Left hindlimb (tissue), 1 donor: ENCODE data around the gene ADD2.
A peak's percentile ranks its signal among the peaks of the same experiment; 100 is the strongest.
"Not testable (repeated sequence)": the region's sequence is repeated elsewhere in the genome, so short reads cannot be mapped to it uniquely, and the experiment has no call there.

Experiments used
- DNase-seq: peaks from one replicate; pipeline ENCODE4 v3.0.0-alpha.2; 2018

The ADD2 gene

DNA sequence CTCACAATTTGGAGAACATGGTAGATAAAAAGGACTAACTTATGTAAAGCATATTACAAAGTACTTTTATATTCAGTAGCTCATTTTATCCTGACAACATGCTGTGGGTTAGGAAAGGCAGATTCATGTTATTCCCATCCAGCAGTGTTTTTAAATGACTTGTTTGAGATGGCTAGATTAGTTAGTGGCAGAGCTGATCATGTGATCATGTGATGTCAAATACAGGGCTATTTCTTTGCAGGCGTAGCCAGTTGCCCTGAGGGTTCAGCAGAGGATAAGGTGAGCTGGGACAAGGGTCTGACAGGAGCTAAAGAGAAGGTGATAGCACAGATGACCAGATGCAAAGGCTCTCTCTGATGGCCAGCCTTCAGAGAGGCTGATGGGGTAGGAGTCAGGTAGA lies 97.8 kb downstream of the ADD2 start:
- no peak for DNase-seq

DNA sequence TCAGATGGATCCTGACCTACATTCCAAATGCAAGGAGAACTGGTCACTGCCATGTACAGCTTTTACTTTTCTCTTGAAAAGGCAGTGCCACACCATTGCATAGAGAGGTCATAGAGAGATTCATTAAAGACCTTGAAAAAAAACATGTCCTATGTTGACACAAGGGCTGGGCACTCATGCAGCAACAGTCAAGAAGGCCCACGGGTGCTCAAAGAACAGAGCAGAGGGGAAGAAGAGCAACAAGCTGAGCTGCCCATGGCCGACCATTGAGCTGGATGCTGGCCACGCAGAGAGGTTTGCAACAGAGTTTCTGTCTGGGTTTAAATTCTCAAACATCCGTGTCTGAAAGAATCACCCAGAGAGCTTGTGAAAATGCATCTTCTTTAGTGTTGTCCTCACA lies 99.1 kb downstream of the ADD2 start:
- no peak for DNase-seq

DNA sequence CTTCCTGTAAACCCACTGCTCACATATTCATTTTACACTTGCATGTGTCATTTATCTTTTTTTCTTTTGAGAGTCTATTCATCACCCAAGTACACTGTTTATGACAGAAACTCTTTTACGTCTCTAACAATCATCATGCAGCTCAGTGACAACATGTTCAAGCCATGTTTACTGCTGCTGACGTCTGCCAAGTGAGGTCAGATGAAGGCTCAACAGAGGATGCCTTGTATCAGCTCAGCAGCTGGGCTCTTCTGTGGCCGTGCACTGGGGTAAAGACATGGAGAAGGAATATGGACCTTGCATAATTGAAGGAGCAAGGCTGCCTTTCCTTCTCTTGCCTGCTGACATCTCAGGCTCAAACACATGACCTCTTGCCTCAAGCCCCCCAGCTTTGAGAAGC lies 99.6 kb downstream of the ADD2 start:
- no peak for DNase-seq

DNA sequence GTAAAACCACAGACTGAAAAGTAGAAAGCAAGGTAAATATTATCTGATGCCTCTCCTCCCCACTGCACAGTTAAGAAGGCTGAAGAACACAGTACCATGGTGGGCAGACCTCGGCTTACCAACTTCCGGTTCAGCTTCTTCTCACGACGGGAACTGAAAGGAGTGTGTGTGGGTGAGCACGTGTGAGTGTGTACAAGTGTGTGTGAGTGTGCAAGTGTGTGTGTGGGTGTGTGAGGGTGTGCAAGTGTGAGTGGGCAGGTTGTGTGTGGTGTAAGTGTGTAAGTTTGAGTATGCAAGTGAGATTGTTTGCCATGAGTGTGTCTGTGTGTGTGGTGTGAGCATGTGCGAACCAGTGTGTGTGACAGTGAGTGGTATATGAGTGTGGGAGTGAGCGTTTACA lies 103.5 kb downstream of the ADD2 start:
- no peak for DNase-seq

DNA sequence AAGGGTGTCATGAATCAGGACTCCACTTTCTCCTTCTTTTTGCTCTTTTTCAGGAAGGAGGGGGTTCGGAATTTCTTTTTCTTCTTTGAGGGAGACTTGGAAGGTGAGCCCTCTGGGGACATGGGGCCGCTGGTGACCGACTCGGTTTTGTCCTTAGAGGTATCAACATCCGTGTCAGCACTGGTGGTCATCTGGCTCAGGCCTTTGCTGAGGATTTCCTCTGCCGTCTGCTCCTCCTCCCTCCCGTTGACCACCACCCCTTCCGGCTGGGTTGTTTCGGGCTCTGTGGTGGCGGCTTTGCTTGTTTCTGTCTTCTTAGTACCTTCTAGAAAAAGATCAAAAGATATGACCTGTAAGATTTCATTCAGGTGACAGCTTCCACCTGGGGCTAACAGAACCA lies 104.6 kb downstream of the ADD2 start:
- DNase-seq = no peak

DNA sequence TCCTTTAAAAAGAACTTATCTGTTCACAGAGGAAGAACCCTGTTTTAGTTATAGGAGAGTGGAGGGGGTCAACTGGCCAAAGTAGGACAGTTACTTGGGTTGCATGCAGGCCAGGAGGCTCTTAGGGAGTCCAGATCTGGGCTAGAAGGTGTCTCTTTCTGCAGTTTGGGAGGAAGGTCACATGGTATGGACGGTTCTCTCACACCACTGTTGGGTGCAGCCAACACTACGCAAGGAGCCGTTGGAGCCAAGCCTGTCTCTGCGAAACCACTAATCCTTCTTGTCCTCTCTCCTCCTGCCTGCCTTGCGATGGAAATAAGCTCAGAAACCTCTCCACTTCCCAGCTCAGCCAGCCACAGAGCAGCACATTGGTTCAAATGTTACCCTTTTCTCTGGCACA lies 108.4 kb downstream of the ADD2 start:
- no peak for DNase-seq

DNA sequence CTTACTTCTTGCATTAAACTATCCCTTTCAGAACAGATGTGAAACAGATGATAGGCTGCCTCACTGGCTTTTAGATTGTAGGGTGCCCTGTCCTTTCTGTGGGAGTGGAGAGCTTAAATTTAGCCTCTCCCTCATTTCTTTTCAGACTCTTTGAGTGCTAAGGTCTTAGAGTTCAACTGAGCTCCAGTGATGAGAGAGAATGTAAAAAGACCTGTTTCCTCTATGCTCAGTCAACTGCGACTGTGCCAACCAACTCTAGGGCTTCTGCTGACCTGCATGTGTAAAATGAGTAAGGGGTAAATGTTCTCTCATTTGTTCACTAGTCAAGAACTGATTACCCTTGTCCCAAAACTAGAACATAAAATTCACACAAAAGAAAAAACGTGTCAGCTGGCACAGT lies 109.5 kb downstream of the ADD2 start:
- no peak for DNase-seq

DNA sequence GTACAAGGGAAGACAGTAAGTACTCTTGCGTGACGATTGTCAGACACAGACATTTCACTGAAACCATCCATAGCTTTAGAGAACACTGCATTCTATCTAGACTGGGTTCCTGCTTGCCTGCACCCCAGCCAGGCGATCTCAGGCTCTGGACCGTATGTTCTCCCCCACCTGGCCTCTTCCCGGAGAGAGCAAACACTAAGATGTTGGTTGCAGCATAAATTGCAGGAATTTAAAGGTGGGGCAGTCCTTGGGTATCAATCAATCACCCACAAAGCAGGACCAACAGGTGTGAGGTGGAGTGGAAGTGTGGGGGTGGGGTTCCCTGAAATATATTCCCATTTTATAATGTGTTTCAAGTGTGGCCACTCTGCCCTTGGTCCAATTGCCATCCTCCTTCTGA lies 110.8 kb downstream of the ADD2 start:
- no peak for DNase-seq

DNA sequence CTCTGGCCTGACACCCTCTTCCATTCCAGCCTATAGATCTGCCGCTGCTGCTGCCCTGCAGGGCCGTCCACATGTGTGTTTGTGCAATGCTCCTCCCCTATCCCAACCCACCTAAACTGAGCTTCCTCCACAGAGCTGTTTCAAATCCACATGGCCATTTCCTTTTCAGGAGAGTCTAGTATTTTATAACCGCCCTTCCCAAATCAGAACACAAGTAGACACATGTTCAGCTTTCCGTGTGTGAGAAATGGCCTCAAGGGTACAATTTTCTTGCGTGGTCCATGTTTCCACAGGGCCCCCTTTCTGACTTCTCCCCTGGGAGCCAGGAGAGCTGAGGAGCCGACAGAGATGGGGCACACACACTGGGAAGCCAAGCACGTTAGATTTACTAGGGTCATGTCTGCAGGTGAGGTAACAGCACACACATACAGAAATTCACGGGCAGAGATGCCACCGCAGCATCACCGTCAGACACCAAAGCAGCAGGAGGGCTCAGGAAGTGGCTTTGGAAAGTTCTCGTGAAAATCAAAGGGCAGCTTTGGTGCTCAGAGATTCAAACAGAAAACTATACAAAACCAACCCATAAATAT lies 111.5 kb downstream of the ADD2 start:
- DNase-seq = no peak

DNA sequence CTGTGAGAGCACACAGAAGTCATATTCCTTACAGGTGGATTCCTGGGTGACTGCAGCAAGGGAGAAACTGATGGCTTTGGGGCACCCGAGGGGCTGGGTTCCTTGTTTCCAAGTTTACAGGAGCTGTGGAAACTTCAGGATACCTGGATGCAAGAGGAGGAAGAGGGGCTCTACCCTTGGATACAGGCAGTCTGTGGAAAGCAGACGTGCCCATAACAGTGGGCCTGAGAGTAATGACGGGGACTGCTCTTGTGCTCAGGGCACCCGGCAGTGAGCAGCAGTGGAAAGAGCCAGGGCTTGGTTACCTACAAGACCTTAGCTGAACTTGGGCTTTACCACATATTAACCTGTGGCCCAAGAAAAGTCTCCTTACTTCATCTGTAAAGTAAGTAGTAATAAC lies 112.2 kb downstream of the ADD2 start:
- DNase-seq = no peak

DNA sequence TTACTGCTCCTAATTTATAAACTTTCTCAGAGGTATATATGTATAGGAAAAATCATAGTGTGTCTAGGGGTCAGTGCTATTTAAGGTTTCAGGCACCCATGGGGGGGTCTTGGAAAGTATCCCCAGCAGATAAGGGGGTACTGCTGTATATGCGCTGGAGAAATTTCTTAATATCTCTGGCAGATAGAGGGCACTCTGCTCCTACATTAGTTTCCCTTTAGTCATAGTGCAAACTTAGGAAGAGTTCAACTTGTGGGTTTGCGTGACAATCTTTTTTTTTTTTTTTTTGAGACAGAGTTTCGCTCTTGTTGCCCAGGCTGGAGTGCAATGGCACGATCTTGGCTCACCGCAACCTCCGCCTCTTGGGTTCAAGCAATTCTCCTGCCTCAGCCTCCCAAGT lies 112.8 kb downstream of the ADD2 start:
- DNase-seq = not testable (repeated sequence)

DNA sequence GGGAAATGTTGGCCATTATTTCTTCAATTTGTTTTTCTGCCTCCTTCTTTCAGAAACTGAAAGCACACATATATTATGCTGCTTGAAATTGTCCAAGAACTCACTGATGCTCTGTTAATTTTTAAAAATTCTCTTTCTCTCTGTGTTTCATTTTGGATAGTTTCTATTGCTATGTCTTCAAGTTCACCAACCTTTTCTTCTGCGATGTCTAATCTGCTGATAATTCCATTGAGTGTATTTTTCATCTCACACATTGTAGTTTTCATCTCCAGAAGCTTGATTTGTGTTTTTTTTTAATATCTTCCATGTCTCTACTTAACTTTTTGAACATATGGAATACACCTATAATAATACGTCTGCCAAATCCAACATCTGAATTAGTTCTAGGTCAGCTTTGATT lies 116.3 kb downstream of the ADD2 start:
- DNase-seq = no peak

DNA sequence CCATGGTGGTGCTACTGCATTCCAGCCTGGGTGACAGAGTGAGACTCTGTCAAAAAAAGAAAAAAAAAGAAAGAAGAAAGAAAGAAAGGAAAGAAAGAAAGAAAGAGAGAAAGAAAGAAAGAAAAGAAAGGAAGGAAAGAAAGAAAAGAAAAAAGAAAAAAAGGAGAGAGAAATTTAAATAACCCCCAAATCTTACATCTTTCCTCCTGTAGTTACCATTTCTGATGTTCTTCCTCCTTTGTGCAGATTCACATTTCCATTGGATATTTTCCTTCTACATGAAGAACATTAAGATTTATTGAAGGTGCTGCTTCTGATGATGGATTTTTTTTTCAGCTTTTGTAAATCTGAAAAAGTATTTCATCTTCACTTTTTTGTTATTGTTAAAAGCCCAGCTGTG lies 117.0 kb downstream of the ADD2 start:
- no peak for DNase-seq

DNA sequence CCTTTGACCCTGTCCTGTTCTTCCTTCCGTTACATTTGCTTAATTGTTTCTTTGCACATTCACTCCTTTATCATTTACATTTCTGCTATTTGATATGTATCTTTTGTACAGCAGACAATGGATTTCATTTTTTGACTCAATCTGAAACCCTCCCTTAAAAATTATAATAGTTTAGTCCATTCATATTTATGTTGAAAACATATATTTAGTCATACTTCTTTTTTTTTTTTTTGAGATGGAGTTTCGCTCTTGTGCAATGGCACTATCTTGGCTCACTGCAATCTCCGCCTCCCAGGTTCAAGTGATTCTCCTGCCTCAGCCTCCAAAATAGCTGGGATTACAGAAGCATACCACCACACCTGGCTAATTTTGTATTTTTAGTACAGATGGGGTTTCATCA lies 119.0 kb downstream of the ADD2 start:
- no peak for DNase-seq

DNA sequence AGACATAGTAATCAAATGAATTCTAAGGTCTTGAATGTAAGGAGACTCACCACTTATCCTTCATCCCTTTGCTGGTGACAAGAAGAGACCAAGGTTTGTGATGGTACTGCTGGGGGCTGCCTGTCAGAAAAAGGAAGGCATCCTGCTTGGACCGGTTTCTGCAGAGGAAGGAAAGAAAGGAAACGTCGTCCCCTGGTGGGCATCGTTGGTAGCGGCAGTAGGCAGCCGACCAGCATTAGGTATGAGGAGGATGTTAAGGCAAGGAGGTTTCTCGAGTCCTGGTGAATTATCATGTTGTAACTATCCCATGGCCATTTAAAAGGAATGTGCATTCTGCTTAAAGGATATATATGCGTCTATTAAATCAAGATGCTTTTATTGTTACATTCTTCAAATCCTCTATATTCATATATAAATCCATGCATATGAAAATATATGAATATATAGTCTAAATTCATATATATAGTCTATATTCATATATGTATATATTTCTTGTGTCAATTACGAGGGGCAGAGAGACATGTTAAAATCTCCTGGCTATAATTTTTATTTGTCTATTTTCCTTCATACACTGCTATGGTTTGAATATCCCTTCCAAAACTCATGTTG lies 120.0 kb downstream of the ADD2 start:
- DNase-seq = peak; percentile 73

DNA sequence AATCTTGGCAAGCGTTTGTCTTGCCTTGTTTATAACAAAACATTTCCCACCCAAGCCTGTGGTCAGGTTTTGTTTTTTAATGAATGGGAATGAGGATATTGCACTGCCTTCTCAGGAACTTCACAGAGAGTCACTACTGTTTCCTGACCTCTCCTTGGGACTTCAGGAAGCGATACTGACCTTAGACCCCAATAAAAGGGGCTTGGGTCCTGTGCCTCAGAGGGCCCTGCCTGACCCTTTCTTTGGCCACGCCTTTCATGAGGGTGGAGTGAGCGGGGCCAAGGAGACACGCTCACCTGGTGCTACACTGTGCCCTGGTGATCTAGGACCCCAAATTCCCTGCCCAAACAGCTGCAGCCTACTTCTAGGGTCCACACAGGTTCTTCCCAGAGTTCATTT lies 121.6 kb downstream of the ADD2 start:
- no peak for DNase-seq

DNA sequence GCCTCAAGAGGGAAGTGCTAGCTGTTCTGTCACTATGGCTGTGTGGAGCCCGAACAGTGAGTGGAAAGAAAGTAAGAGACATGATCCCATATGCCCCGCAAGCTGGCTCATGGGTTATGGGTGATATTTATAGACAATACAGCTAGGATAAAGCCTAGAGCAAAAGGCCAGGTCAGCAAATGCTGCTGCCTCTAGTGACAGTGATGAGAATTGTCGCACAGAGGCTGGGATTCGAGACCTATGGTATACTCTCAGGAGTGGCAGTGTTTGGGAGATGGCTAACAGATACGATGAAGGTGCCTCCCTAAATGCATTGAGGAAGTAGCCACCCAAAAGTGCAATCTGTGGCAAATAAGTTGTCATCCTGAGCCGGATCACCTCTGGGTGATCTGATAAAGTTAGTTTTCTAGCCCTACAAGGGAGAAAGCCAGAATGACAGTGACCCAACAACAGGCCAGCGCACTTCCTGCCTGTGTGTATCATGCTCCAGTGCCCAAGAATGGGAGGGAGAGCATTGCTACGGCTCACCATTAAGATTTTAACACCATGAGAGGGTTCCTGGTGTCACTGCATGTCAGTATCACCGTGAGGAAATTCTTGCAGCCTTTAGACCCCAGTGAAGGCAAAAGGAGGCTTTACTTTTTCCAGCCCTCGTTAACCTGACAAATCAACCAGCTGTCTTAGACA lies 122.1 kb downstream of the ADD2 start:
- DNase-seq = no peak

DNA sequence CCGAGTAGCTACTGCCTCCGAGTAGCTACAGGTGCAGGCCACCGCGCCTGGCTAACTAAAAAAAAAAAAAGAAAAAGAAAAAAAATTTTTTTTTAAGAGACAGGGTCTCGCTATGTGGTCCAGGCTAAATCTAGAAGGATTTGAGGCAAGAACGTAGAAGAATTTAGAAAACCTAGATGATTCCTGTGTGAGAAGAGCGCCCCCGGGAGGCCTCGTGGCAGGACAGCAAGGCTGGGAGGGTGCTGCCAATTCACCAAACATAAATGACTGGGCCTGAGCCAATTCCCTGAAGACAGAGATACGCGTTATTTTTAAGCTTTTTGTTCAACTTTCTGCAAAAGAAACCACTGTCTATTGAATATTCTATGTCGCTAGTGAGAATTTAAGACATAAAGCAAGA lies 124.3 kb downstream of the ADD2 start:
- DNase-seq = no peak

DNA sequence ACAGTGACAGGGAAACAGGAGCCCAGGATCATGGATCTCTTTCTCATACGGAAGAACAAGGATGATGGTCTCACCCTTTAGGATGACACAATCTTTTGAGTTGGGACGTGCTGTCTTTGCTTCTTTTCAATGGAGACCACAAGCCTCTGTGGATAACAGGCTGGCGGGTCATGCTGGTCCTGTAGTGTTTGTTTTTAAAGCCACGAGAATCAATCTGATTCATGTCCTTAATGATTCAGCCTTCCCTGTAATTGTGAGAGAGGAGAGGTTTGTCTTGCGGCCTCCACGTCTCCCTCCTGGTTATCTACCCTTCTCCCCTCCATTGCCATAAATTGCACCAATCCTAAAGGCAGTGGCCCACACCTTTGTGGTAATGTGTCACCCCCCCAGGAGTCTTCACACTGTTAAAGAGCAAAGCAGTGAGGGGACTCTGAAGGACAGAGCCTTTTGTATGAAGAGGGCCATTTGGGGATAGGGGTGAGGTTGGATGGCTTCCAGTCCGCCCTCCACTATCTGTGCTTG lies 126.7 kb downstream of the ADD2 start:
- no peak for DNase-seq

DNA sequence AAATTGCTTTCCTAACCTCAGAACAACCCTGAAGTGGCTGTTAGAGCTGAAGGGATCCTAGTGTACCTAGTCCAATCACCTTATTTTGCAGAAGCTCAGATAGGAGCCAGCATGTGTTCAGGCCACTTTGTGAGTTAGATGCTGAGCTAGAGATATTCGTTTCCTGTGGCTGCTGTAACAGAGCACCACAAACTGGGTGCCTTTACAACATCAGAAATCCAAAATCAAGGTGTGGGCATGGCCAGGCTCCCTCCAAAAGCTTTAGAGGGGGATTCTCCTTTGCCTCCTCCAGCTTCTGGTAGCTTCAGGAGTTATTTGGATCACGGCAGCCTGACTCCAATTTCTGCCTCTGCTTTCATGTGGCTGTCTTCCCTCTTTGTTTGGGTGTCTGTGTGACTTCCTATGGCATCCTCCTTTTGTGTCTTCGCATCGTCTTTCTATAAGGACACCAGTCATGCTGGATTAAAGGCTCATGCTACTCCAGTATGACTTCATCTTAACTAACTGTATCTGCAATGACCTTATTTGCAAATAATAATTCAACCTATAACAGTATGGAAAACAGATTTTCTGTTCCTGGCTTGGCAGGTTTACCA lies 128.1 kb downstream of the ADD2 start:
- no peak for DNase-seq

DNA sequence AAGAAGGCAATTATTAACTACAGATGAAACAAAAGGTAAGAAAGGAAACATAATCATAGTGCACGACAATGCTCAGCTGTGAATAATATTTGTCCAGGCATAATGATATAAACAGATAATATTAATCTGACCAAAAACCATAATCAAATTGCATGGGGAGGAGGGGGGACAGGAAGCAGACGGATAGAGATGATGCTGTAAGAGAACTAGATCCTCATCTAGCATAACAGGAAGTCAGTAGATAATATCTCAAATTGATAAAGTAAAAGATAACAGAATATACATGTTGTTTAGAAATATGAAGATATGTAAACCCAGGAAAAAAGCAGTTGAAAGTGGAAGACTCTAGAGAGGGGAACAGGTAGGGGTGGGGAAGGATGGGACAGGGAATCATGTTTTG lies 129.4 kb downstream of the ADD2 start:
- no peak for DNase-seq

DNA sequence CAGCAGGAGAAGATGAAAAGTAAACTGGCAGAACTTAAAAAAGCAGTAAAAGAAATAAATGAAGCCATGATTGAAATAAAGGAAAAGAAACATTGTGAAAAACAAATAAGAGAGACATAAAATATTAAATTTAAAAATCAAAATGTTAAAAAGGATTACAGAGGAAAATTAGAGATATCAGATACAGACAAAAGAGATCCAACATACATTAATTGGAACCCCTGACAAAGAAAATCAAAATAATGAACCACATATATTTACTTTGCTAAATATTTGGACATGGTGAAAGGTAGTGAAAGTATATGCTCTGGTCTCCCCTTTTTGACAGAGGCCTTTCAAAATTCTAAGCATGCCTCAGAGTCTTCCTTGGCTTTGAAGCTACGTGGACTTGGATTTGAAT lies 134.5 kb downstream of the ADD2 start:
- DNase-seq = no peak

DNA sequence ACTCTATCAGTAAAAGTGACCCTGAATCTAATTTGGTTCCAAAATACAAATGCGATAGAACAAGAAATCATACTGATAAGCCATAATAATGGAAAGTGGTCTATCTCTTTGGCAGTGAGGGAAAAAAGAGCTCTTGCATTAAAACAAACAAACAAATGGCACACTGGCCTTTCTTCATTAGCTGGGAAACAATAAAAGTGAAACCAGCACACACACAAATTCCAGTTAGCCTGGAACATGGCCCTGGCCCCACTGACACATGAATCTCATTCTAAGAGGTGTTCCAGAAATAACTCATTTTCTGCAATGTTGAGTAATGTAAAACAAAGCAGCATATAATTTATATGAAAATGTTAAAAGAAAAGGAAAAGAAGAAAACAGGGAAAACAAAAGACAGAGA lies 135.0 kb downstream of the ADD2 start:
- no peak for DNase-seq

DNA sequence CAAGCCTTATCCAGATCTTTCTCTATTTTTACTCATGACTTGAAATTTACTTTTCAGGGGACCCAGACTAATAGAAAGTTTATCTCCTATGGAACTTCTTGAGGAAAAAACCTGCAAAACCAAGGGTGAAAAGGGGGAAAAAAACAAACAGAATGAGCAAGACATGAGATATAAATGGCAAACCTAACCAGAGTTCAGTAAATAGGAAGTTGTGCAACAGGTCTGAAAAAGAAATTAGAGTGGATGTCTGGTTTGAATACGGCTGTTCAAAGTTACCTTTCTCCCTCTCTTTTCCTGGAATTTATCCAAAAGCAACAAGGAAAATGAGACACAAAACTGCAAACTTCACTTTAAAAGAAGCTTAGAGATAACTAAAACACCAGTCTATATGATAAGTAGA lies 135.6 kb downstream of the ADD2 start:
- no peak for DNase-seq
